GM19099 (cell line): Measurements from ENCODE around the gene FAM228B.

Source experiments
- POLR2A ChIP-seq: IDR thresholded peaks from 3 replicates; pipeline ENCODE4 v1.6.1; 2011; ENCODE audit warnings: low read depth; ENCODE audit not compliant: insufficient read length; ENCODE audit errors: extremely low read depth

Gene FAM228B

DNA sequence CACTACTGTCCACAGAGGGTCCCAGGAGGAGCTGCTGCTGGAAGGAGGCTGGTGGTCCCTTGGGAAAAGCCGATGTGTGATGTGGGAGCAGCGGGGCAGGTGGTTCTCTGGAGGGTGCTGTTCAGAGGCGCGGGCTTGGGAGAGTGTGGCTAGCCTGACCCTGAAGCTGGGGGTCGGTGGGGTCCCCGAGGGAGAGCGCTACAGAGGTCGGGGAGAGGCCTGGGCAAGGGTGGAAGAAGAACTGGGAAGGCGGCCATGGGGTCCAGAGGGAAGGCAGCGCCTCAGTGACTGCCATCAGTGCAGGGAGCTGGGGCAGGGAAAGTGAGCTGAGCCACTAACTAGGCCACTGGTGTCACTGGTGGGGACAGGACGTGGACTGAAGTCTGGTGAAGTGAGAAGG is 84.1 kb downstream of the FAM228B start:
- TF ChIP-seq POLR2A: no peak

DNA sequence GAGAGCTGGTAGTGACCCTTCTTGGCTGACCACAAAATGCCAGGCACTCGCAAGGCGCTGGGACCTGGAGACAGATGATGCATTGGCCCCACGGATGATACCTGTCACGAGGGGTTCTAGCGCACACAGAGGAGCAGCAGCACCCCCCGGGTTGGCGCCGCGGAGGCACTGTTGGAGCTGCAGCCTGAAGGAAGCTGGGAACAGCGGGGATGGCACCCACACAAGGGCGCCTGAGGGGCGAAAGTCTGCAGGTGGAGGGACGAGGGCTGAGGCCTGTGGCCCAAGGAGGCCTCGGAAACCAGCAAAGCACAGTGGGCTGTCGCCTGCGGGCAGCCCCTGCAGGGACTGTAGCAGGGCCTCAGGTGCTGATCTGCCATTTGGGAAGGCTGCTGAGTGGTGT is 85.2 kb downstream of the FAM228B start:
- TF ChIP-seq POLR2A: no peak

DNA sequence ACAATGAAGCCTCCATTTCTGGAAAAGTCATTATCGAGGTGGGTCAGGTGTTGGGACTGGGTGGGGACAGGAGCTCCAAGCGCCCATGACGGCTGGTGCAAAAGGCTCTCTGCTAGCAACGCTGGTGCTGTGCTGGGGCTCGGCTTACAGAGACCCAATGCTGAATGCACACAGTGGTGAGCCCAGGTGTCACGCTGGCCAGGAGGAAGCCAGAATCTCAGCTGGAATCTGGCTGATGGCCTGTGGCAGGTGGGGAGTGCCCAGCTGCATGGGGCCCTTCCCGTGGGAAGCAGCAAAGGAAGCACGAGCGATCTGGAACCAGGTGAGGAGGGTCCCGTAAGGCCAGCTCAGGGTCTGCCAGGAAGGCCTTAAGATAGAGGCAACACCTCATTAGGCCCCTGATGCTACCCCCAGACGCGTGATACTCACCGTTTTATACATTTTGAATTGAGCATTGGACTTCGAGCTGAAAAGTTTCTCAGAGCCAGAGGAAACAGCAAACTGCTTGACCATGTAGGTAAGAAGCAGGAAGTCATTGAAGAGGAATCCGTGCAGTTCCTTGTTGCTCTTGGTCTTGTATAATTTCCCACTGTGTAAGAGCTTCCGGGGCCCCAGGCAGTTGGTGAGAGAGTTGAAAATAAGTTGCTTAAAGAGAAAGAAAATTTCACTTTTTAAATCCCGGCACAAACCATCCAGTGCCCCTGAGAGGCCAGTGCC is 86.3 kb downstream of the FAM228B start:
- no peak for TF ChIP-seq POLR2A

GRCh38 chr2:24210106-24210455 is 86.8 kb downstream of the FAM228B start:
- TF ChIP-seq POLR2A: no peak

DNA sequence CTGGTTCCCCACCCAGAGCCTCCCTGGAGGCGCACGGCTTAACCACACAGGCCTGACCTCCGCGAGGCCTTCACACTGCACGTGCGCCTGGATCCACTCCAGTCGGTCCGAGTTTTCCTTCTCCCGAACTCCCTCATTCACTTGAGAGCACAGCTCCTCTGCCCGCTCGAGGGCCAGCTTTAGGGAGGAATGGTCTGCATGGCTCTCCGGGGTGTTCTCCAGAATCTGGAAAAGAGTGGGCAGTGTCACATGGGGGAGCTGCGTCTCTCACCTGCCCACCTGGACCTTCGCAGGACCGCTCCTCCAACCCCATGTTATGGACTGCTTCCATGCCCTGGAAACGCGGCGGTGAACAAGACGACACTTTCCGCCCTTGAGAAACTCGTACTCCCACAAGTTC is 87.5 kb downstream of the FAM228B start:
- no peak for TF ChIP-seq POLR2A

DNA sequence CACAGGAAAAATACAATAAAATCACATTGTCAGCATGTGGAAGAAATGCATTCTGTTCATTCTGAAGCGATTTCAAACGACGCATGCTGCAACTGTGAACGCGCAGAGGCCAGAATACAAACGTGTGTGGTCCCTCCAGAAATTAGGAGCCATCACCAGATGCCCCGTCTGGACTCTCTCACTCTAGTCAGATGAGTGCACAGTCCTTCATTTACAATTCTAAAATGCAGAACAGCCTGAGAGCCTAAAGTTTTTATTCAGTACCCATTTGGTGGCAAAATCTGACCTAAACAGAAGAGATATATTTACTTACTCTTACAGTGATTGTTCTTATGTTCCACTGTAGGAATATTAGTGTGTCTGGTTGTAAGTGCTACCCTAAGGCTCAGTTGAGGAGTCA is 88.1 kb downstream of the FAM228B start:
- no peak for TF ChIP-seq POLR2A

DNA sequence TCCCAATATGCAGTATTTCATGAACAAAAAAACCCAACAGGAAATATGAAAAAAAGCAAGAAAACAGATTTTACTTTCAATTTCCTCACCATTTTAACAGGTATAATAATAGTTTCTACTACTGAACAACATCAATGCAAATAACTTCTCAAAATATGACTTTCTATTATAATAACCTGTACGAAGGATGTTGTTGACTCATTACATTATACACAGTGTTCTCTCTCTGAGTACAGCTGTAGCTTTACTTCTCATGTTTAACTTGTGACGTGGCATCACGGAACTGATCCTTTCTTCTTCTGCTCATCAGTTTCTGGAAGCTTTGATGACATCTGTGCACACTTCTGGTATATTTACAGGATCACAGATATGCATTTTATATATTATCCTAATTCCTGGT is 91.6 kb downstream of the FAM228B start:
- TF ChIP-seq POLR2A: no peak
